ENCODE data around the gene FMOD. TPM values are rescaled to one million over a fixed set of nuclear protein-coding genes. Genes with fewer than 3 reads are reported as not detected.

FMOD gene
- total and polyA plus RNA-seq, 2 donors (not counting 3 experiments of a cell fraction or from before 2014, with no cell fraction given) = 0.11 to 0.12 TPM

DNA sequence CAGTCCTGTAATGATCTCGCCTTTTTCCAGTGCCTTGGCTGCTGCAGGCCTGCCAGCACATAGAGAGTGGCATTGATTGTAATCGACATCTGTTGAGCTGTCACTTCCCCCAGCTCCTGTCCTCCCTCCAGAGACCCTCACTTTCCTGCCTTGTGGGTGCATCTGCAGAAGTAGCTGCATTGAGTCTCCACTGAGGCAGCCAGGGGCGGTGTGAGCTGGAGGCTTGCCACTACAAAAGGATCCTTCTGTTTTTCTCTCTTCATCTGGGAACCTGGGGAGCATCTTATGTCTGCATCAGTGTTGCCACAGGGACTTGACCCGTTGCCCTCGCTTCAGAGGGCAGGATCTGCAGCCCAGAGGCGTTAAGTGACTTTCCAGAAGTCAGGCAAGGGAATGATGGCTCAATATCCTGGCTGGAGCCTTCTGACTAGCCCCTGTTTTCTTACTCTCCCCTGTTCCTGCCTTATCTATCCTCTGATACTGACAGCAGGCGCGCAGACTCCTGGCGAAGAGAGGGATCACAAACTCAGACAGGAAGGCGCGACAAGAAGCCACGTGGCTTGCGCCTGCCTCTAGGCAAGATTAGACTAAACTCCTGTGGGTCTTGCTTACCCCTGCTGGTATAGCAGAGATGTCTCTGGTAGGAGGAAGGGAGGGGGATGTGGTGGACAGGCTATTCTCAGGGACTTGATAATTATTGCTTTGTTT, 13.3 kb upstream of the FMOD start:
- POLR2A ChIA-PET = no interaction called here
- dilution Hi-C loops (cut with MboI; ENCODE audit: extremely low pct_ligation_motif_present, low sequenced_read_pairs) (loop anchor here (10.0 kb wide), 1 partner anchor 61 kb away; no protein-coding TSS in a partner anchor), intact Hi-C loops (cut with micrococcal nuclease) (no loop called here)
- no peak overlapping the region for H3K9ac ChIP-seq (replicated peaks; ENCODE audit: extremely low read depth, insufficient read depth, low read length)
- H3K4me1 ChIP-seq (ENCODE audit: control insufficient read depth, extremely low read depth, insufficient read depth, low read length) = no peaks in the 10 kb centered on the region
- no peak overlapping the region for H2AFZ ChIP-seq (ENCODE audit: low read depth, low read length)
- no peak for FAIRE-seq
- no peaks in the 10 kb centered on the region for H3K36me3 ChIP-seq (ENCODE audit: control insufficient read depth in 2 of 2, extremely low read depth in 1 of 2, insufficient read depth in 2 of 2, low read length in 2 of 2)
- peaks cover 21 to 52% of the 10 kb centered on the region in 2 experiments for H3K27me3 ChIP-seq (ENCODE audit: control insufficient read depth in 2 of 2, insufficient read depth in 2 of 2, low read length in 2 of 2)
- CTCF ChIA-PET = interaction anchor here (0.7 to 1.4 kb wide), 2 partner anchors 11 to 97 kb away, joined by 4 to 5 read pairs; no protein-coding TSS in a partner anchor
- no peaks in the 10 kb centered on the region for H4K20me1 ChIP-seq (replicated peaks; ENCODE audit: control insufficient read depth, extremely low read depth, insufficient read depth, low read length)
- no peak overlapping the region for H3K27ac ChIP-seq (ENCODE audit: insufficient read depth, low read depth, low read length)
- TF ChIP-seq MYC (IDR thresholded peaks at IDR 0.05; ENCODE audit: low read depth, low read length) (no peak), EZH2 (IDR thresholded peaks at IDR 0.05; ENCODE audit: borderline replicate concordance, low read depth, low read length, severe bottlenecking) (no peak), JUN (IDR thresholded peaks at IDR 0.05; ENCODE audit: borderline replicate concordance, insufficient read depth, insufficient read length, low read depth) (no peak), FOS (IDR thresholded peaks at IDR 0.05; ENCODE audit: borderline replicate concordance, insufficient read depth, low read length) (no peak), POLR2AphosphoS5 (IDR thresholded peaks at IDR 0.05; ENCODE audit: insufficient read depth, low read depth, low read length) (no peak), POLR2A (IDR thresholded peaks at IDR 0.05; ENCODE audit: low read depth, low read length) (no peak), GATA2 (IDR thresholded peaks at IDR 0.05; ENCODE audit: insufficient read depth, insufficient read length, low read depth, low read length) (no peak)
- TF ChIP-seq, protein P1, sequence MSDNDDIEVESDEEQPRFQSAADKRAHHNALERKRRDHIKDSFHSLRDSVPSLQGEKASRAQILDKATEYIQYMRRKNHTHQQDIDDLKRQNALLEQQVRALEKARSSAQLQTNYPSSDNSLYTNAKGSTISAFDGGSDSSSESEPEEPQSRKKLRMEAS (IDR thresholded peaks at IDR 0.05; ENCODE audit: insufficient read depth, insufficient read length) = no peak
- TF ChIP-seq, protein P2, sequence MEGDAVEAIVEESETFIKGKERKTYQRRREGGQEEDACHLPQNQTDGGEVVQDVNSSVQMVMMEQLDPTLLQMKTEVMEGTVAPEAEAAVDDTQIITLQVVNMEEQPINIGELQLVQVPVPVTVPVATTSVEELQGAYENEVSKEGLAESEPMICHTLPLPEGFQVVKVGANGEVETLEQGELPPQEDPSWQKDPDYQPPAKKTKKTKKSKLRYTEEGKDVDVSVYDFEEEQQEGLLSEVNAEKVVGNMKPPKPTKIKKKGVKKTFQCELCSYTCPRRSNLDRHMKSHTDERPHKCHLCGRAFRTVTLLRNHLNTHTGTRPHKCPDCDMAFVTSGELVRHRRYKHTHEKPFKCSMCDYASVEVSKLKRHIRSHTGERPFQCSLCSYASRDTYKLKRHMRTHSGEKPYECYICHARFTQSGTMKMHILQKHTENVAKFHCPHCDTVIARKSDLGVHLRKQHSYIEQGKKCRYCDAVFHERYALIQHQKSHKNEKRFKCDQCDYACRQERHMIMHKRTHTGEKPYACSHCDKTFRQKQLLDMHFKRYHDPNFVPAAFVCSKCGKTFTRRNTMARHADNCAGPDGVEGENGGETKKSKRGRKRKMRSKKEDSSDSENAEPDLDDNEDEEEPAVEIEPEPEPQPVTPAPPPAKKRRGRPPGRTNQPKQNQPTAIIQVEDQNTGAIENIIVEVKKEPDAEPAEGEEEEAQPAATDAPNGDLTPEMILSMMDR (IDR thresholded peaks at IDR 0.05; ENCODE audit: extremely low read depth in 1 of 2, insufficient read depth in 1 of 2, low read depth in 1 of 2, low read length in 2 of 2) = no peak
- no TSS peak for BruUV-seq (replicated peaks)
- H3K9me3 ChIP-seq (replicated peaks; ENCODE audit: control insufficient read depth, insufficient read depth, low read length) = no peaks in the 10 kb centered on the region
- no peak overlapping the region for H3K4me2 ChIP-seq (ENCODE audit: insufficient read depth, low read length)
- no peaks in the 10 kb centered on the region for H3K79me2 ChIP-seq (ENCODE audit: control insufficient read depth, insufficient read depth, low read length)
- DNase-seq (ENCODE audit: low read depth, low spot score) = no peak
- no peaks in the 10 kb centered on the region for H3K9me1 ChIP-seq (replicated peaks; ENCODE audit: control insufficient read depth, extremely low read depth, insufficient read depth, low read length)
- H3K4me3 ChIP-seq (replicated peaks in 1 of 3; ENCODE audit: insufficient read depth in 1 of 3, low read depth in 1 of 3, low read length in 3 of 3) = no peak overlapping the region
